ENCODE data around the gene CPTP.

CPTP gene

DNA sequence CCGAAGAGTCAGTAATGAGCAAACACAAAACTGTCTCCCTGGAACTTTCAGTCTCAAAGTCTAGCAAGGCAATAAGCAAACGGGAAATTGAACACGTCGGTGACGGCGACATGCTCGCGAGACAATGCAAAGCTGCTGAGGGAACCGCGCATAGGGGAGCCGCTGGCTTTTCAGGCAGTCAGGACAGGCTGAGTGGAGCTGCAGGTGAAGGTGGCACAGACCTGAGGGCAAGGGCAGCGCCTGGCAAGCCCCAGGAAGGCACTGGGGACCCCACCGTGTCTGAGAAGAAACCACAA lies 5.0 kb upstream of the CPTP start:
- DNase-seq (ENCODE audit: low read depth), result no peak

DNA sequence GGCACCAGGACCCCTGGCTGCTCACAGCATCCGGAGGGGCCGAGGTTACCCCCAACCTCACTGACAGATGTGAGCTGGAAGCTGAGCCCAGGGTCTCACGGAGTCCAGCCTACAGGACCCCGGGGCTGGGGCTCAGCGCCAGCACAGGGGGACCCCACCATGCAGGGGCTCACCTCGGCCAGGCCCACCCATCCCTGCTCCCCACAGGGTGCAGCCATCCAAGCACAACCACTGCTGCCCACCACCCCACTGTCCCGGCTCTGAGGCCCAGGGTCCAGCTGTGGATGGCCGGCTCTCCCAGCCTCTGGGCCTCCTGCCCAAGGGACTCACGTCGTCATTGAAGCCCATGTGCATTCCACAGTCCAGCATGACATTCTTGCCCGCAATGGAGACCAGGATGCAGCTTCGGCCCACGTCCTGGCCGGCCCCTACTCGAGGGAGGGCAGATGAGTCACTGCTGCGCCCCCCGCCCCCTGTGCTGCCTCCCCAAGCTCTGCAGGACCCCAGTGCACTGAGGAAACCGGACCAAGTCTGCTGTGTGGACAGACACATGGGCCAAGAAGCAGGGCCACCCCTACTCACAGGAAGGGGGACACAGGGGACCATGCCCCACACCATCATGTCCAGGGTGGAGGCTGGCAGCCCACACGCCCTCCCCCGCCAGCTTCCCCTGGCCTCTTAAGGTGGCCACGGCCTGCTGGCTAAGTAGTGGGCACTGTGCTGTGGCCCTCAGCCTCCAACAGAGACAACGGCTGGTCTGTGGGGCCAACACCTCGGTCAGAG lies 3.7 kb upstream of the CPTP start:
- no peak for DNase-seq (ENCODE audit: low read depth)

DNA sequence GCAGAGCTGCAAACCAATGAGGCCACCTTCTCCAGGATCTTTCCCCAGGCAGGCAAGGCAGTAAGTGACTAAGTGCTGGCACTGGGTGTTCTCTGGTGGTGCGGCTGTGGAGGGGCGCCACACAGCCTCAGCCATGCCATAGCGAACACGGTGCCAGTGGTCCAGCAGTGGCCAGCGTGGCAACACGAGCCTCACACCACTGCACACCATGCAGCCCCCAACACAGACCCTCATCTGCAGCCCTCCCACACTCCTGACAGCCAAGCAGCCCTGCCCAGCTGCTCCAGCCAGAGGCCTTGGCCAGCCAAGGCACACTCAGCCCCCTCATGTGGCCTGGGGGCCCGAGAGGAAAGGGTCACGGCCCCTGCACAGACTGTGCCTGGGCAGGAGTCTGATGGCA lies 3.1 kb upstream of the CPTP start:
- no peak for DNase-seq (ENCODE audit: low read depth)

DNA sequence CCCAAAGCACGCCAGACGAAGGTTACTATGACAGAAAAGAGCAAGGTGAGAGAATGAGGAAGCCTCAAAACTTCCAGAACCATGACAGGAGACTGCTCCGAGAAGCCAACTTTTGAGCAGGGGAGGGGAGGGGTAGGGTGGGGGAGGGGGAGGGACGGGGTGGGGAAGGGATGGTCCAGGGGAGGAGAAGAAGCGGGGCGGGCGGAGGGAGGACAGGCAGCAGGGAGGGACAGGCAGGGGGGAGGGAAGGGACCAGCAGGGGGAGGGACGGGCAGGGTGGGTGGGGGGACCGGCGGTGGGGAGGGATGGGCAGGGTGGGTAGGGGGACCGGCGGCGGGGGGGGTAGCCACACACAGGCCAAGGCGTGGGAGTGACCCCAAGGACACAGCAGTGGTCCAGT lies 2.2 kb upstream of the CPTP start:
- no peak for DNase-seq (ENCODE audit: low read depth)

DNA sequence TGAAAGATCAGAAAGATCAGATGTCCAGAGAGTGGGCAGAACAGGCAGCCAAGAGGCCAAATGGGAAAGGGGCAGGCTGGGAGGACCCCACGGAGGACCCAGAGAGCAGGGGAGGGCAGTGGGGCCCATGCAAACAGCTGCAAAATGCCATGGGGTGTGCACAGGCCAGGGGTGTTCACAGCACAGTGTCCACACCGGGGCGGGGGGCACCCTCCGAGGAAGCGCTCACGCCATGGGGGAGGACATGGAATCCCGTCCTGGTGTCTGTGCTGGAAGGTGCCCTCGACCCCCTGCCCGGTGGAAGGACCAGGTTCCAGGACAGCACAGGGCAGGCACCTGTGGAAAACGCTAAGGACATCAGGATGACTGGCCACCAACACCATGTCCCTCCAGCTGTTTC lies 1.6 kb upstream of the CPTP start:
- no peak for DNase-seq (ENCODE audit: low read depth)

DNA sequence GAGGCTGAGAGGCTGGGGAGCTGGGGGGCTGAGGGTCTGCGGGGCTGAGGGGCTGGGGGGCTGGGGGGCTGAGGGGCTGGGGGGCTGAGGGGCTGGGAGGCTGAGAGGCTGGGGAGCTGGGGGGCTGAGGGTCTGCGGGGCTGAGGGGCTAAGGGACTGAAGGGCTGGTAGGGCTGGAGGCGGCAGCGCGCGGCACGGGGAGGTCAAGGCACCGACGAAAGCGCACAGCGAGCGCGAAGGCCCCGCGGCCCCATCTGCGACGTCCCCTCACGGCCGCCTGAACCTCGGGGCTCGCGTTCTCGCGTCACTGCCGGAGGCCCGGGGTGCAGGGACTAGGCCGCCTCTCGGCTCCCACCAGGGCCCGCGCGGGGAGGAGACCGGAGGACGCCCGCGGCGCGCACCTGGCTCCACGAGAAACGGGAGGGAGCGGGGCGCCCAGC lies 498 bp upstream of the CPTP start:
- no peak for DNase-seq (ENCODE audit: low read depth)

DNA sequence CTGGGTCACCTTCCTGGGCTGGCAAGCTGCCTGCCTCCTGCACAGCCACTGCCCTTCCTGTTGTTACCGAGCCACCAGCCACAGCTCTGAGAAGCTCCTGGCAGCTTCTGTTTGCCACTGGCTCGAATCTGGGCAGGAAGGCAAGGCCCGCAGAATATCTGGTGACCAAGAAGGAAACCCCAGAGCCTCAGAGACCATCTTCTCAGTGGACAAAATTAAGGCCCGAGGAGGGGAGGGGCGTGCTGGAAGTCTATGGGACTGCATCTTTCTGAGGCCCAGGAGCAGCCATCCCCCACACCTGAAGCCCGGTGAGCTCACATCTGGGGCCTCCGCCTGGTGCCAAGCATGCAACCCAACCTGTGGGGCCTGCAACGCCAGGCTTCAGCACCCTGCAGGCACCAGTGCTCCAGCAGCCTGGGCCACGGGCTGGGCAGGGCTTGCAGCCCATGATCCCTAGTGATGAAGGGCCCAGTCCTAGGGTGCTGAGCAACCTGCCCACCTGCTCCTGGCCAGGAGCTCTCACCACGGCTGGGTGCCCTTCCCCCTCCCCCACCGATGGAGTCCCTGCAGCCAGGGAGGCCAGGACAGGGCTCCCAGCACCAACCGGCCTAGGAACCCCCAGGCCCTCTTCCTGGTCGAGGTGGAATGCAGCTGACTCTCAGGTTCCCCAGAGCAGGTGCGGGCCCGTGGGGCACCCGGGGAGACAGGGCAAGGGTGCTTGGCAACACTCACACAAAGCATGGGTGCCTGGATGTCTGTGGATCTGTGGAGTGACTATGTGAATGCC lies 879 bp downstream of the CPTP start:
- DNase-seq (ENCODE audit: low read depth), result no peak

DNA sequence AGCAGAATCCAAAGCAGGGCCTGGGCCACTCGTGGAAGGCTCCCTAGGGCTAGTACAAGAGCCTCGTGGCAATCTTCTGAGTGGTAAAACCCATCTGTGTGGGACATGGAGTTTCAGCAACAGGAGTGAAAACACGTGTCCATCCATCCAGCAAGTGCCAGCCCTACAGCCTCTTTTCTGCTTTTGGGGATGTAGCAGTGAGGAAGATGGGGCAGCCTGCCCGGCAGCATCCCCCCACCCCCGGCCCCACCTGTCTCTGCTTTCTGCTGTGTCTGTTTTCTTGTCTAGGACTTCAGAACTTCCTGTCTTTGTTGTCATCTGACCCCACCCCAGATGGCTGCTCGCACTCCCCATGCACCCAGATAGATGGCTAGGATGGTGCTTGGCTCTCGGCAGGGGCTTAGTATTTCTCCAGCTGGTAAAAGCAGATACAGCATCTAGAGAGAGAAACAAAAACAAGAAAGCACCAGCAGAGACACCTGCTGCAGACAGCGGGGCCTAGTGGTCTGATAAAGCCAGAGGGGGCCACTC lies 1.5 kb downstream of the CPTP start:
- DNase-seq (ENCODE audit: low read depth), result no peak

DNA sequence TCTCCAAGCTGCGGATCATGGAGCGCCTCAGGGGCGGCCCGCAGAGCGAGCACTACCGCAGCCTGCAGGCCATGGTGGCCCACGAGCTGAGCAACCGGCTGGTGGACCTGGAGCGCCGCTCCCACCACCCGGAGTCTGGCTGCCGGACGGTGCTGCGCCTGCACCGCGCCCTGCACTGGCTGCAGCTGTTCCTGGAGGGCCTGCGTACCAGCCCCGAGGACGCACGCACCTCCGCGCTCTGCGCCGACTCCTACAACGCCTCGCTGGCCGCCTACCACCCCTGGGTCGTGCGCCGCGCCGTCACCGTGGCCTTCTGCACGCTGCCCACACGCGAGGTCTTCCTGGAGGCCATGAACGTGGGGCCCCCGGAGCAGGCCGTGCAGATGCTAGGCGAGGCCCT lies 2.7 kb downstream of the CPTP start:
- no peak for DNase-seq (ENCODE audit: low read depth)

DNA sequence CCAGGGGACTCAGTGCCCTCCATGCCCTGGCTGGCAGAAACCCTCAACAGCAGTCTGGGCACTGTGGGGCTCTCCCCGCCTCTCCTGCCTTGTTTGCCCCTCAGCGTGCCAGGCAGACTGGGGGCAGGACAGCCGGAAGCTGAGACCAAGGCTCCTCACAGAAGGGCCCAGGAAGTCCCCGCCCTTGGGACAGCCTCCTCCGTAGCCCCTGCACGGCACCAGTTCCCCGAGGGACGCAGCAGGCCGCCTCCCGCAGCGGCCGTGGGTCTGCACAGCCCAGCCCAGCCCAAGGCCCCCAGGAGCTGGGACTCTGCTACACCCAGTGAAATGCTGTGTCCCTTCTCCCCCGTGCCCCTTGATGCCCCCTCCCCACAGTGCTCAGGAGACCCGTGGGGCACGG lies 3.7 kb downstream of the CPTP start:
- no peak for DNase-seq (ENCODE audit: low read depth)

DNA sequence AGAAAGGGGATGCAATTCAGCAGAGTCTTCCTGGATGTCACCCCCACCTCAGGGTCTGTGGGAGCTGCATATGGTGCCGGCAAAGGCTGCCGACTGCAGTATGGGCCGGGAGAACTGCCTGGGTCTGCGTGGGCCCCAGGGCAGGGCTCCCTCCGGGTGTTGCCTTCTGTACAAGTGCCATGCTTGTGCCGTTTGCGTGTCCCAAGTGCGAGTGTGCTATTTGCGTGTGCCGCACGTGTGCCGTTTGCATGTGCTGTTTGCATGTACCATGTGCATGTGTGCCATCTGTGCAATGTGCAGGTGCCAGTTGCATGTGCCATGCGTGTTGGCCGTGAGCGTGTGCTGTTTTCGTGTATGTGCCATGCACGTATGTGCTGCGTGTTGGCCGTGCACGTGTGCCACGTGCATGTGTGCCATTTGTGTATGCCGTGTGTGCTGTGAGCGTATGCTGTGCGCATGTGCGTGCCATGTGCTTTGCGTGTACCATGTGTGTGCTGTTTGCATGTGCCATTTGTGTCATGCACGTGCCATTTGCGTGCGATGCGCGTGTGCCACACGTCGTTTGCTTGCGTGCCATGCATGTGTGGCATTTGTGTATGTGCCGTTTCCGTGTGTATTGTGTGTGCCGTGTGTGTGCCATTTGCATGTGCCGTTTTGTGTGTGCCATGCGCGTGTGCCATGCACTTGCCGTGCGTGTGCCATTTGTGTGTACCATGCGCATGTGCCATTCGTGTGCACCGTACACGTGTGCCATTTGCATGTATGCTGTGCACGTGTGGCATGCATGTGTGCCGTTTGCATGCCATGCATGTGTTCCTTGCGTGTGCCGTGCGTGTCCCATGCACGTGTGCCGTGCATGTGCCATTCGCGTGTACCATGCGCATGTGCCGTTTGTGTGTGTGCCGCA lies 5.0 kb downstream of the CPTP start:
- DNase-seq (ENCODE audit: low read depth), result no peak

DNA sequence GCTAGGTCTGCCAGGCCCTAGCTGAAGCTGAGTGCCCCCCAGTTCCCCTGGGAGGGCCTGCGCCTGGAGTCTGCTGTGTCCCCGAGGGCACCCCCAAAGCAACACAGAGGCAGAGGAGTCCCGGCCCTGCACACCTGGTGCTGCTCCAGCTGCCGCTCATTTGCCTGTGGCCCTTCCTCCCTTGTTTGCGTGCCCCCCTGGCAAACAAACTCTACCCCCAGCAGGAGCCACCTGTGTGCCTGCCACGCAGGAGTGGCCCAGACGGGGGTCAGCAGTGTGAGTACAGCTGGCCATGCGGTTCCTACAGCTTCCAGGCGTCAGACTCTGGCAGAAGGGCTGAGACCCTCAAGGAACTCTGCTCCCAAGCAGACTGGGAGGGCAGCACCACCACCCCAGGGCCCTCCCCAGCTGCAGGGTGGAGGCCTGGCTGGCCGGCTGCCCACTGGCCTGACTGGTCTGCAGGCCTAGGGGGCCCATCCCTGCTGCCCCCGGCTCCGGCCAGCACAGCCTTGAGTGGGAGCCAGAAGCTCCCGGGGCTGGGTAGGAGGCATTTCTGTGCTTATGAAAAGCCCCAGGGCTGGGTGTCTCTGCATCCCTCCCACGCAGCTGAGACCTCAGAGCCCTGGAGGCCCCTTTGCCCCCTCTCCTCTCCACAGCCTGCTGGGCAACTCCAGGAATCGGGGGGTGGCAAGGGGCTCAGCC lies 5.9 kb downstream of the CPTP start:
- DNase-seq (ENCODE audit: low read depth), result no peak

DNA sequence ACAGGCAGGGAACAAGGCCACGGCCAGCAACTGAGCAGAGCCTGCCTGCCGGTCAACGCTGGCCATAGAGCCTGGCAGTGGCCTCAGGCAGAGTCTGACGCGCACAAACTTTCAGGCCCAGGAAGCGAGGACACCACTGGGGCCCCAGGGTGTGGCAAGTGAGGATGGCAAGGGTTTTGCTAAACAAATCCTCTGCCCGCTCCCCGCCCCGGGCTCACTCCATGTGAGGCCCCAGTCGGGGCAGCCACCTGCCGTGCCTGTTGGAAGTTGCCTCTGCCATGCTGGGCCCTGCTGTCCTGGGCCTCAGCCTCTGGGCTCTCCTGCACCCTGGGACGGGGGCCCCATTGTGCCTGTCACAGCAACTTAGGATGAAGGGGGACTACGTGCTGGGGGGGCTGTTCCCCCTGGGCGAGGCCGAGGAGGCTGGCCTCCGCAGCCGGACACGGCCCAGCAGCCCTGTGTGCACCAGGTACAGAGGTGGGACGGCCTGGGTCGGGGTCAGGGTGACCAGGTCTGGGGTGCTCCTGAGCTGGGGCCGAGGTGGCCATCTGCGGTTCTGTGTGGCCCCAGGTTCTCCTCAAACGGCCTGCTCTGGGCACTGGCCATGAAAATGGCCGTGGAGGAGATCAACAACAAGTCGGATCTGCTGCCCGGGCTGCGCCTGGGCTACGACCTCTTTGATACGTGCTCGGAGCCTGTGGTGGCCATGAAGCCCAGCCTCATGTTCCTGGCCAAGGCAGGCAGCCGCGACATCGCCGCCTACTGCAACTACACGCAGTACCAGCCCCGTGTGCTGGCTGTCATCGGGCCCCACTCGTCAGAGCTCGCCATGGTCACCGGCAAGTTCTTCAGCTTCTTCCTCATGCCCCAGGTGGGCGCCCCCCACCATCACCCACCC lies 6.7 kb downstream of the CPTP start, which contains the start of gene TAS1R3:
Gene TAS1R3 (plus strand): TSS at position 213 of the 898 bp plus-strand sequence. CDS start 66 bp downstream, at position 279.
- DNase-seq (ENCODE audit: low read depth), result no peak

DNA sequence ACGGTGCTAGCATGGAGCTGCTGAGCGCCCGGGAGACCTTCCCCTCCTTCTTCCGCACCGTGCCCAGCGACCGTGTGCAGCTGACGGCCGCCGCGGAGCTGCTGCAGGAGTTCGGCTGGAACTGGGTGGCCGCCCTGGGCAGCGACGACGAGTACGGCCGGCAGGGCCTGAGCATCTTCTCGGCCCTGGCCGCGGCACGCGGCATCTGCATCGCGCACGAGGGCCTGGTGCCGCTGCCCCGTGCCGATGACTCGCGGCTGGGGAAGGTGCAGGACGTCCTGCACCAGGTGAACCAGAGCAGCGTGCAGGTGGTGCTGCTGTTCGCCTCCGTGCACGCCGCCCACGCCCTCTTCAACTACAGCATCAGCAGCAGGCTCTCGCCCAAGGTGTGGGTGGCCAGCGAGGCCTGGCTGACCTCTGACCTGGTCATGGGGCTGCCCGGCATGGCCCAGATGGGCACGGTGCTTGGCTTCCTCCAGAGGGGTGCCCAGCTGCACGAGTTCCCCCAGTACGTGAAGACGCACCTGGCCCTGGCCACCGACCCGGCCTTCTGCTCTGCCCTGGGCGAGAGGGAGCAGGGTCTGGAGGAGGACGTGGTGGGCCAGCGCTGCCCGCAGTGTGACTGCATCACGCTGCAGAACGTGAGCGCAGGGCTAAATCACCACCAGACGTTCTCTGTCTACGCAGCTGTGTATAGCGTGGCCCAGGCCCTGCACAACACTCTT lies 7.6 kb downstream of the CPTP start:
- no peak for DNase-seq (ENCODE audit: low read depth)

DNA sequence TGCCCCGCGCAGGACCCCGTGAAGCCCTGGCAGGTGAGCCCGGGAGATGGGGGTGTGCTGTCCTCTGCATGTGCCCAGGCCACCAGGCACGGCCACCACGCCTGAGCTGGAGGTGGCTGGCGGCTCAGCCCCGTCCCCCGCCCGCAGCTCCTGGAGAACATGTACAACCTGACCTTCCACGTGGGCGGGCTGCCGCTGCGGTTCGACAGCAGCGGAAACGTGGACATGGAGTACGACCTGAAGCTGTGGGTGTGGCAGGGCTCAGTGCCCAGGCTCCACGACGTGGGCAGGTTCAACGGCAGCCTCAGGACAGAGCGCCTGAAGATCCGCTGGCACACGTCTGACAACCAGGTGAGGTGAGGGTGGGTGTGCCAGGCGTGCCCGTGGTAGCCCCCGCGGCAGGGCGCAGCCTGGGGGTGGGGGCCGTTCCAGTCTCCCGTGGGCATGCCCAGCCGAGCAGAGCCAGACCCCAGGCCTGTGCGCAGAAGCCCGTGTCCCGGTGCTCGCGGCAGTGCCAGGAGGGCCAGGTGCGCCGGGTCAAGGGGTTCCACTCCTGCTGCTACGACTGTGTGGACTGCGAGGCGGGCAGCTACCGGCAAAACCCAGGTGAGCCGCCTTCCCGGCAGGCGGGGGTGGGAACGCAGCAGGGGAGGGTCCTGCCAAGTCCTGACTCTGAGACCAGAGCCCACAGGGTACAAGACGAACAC lies 8.3 kb downstream of the CPTP start:
- no peak for DNase-seq (ENCODE audit: low read depth)

DNA sequence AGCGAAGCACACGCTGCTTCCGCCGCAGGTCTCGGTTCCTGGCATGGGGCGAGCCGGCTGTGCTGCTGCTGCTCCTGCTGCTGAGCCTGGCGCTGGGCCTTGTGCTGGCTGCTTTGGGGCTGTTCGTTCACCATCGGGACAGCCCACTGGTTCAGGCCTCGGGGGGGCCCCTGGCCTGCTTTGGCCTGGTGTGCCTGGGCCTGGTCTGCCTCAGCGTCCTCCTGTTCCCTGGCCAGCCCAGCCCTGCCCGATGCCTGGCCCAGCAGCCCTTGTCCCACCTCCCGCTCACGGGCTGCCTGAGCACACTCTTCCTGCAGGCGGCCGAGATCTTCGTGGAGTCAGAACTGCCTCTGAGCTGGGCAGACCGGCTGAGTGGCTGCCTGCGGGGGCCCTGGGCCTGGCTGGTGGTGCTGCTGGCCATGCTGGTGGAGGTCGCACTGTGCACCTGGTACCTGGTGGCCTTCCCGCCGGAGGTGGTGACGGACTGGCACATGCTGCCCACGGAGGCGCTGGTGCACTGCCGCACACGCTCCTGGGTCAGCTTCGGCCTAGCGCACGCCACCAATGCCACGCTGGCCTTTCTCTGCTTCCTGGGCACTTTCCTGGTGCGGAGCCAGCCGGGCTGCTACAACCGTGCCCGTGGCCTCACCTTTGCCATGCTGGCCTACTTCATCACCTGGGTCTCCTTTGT lies 9.1 kb downstream of the CPTP start:
- DNase-seq (ENCODE audit: low read depth), result no peak

DNA sequence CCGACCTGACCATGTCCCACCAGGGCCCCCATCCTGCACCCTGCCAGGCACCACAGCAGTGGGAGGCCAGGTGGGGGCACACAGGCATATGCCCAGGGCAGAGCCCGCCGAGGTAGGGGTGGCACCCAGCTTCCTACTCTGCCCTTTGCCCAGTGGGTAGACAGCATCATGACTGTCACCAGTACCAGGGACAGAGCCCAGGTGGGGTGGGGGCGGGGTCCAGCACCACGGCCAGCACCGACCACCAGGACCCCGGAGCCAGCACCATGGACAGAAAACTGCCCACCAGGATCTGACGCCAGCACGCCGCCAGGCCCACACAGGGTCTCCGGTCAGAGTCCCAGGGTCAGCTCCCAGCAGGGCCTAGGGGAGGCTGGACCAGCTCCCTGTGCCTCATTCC lies 10.2 kb downstream of the CPTP start:
- no peak for DNase-seq (ENCODE audit: low read depth)

DNA sequence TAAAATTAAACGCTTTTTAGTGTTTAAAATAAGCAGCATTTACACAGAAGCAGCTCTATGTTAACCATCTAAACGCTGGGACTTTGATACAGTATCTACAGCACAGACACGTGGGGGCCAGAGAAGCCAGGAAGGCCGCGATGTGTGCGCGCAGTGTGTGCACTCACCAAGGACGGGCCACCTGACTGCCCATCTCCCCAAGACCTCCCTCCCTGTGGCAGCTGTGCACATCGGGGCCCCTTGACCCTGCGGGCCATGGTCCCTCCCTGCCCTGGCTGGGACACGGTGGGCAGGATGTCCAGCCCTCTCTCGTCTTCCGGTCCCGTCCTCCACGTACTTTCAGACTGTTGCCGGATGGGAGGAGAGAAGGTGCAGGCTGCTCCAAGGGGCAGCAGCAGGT lies 10.7 kb downstream of the CPTP start:
- DNase-seq (ENCODE audit: low read depth), result no peak

DNA sequence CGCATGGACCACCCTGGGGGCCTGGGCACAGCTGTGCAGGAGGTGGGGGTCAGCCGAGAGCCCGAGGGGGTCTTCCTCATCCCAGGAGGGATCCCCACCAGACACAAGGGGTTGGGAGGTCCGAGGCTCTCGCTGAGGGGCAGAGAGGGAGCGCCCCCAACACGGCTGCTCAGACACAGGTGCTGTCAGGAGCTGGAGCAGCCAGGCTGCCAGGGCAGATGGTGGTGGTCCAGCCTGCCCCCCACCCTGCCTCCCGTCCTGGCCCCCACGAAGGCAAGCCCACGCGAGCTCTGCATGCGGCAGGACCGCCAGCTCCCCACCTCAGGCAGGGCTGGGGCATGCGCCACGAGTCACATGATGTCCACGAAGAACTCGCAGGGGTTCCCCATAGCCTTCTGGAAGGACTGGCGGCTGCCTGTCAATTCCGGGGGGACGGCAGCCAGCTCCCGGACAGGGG lies 11.2 kb downstream of the CPTP start:
- no peak for DNase-seq (ENCODE audit: low read depth)
